GM23338 (cell line): Measurements from ENCODE around the gene MRTO4.

ENCODE experiments used
- EZH2phosphoT487 ChIP-seq: fragments of 200-600 bp; sonication (generic); IDR thresholded peaks from one replicate; pipeline ENCODE4 v1.8.1; 2018; ENCODE audit warnings: antibody characterized with exemption; ENCODE audit not compliant: unreplicated experiment
- REST ChIP-seq: IDR thresholded peaks from one replicate; pipeline ENCODE4 v1.6.1; 2018; ENCODE audit warnings: antibody characterized with exemption; ENCODE audit not compliant: unreplicated experiment
- ZNF114 ChIP-seq: fragments of 250-450 bp; sonication (Bioruptor Pico); IDR thresholded peaks from 2 replicates; pipeline ENCODE4 v1.5.0; 2020; ENCODE audit warnings: mild to moderate bottlenecking, moderate library complexity

- TF ChIP-seq EZH2phosphoT487 (no peak), REST (no peak), ZNF114 (CRISPR knock-in tag) (no peak)
Measured at GRCh38 chr1:19209990-19210771, 41.4 kb upstream of the MRTO4 start, which contains the start of gene UBR4.
